ENCODE data around the gene FBXO41.
A peak's percentile ranks its signal among the peaks of the same experiment; 100 is the strongest.

The FBXO41 gene

GRCh38 chr2:73239776-73240175, 44.5 kb downstream of the FBXO41 start:
- DNase-seq: no peak

- DNase-seq: no peak
These were observed 45.3 kb downstream of the FBXO41 start for GRCh38 chr2:73238976-73239375.

DNA sequence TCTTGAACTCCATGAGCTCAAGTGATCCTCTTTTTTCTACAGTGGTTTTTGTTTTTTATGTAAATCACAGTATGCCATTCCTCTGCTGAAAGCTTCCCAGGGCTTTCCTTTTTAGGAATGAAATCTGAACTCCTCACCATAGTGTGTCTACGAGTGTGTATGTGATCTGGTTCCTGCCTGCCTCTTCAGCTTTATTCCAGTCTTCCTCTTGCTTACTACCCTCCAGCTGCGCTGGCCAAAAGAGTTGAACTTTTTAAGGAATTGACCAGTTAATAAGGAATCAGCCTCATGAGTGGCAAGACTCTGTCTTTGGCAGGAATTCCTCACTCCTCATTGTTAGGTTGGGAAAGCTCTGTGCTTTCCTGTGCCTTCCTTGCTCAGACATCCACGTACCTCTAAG, 46.1 kb downstream of the FBXO41 start:
- DNase-seq: no peak

DNA sequence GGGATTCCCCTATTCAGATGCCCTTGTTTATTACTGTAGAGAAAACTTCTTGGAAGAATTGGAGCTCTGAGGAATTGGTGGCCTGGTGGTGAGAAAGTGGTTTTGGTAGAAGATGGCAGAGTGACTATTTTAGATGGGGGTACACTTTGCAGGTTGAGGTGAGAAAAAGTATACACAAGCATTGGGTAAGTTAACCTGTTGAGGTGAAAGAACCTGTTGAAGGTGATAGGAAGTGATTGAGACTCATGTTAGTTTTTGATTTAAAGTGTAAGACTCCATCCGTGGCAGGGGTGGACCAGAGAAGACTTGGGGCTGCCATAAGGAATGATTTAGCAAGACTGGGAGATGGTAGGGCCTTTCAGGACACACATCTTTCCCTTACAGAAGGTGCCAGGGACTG, 47.1 kb downstream of the FBXO41 start:
- no peak for DNase-seq

DNA sequence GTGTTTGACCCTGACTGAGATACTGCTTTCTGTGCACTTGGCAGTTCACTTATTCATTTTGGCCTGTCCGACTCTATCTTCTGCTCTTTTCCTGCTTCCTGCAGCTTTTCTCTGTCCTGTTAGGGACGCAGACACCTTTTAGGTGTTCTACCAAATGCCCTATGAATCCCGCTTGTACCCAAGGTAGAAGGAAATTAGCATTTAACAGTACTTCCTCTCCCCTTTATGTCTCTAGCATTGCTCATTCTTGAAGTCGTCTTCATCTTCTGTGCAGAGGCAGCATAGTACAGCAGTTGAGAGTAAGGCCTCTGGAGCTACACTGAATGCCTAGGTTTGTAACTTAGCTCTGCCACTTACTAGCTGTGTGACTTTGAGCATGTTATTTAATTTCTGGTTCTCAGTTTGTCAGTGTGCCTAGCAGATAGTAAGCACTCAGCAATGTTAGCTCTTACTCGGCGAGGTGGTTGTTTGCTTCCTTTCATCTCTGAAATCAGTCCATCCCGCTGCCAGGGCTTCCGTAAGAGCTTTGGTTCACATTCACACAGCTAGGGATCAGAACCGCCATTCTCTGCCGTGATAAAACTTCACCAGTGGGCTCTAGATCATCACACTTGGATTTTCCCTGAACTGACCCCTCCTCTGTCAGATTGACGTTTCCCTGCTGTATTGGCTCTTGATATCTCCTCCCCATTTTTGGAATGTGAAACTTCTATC, 48.8 kb downstream of the FBXO41 start:
- no peak for DNase-seq

- DNase-seq: peak; percentile 87
These were observed 50.1 kb downstream of the FBXO41 start, which contains the start of gene CCT7 for GRCh38 chr2:73233932-73234832. CCT7 (plus strand) TSS chr2:73234308; CDS start chr2:73234379, 71 bp downstream.

GRCh38 chr2:73233154-73233931, 50.9 kb downstream of the FBXO41 start, which contains the start of gene PRADC1:
PRADC1 (minus strand) TSS chr2:73233239; CDS start chr2:73233160, 79 bp downstream.
- DNase-seq: peak; percentile 91

GRCh38 chr2:73232403-73233153, 51.7 kb downstream of the FBXO41 start:
- no peak for DNase-seq

DNA sequence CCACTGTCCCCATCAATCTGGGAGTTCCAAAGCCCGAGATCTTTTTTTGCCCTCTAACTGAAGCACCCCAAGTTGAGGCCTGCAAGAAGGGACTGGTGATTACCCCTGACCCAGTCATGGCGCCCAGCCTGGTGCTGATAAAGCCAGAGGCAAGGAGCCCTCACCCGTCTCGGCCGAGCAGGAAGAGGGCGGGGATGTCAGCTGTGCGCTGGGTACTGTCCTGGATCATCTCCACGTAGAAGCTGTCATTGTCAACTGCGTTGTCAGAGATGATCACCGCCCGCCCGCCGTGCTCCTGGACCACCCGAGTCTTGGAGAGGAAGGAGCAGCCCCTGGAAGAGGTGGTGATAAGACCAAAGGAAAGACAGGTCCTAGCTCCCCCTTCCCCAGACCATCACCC, 55.6 kb downstream of the FBXO41 start:
- no peak for DNase-seq

DNA sequence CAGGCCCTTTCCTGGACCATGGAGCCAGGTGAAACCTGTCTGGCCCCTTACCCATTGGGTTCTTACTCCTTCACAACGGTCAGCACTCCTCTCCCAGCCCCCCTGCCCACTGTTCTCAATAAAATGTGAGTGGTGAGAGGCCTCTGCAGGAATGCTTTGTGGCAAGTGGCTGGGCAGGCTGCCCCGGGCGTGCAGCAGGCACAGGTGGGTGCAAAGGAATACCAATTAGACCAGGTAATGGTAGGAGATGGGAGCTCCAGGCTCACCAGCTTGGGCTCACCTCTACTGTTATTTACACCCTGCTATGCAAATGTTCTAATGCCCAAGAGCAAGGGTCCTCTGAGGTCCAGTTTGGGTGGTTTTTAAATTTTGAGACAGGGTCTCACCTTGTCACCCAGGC, 57.2 kb downstream of the FBXO41 start:
- no peak for DNase-seq

DNA sequence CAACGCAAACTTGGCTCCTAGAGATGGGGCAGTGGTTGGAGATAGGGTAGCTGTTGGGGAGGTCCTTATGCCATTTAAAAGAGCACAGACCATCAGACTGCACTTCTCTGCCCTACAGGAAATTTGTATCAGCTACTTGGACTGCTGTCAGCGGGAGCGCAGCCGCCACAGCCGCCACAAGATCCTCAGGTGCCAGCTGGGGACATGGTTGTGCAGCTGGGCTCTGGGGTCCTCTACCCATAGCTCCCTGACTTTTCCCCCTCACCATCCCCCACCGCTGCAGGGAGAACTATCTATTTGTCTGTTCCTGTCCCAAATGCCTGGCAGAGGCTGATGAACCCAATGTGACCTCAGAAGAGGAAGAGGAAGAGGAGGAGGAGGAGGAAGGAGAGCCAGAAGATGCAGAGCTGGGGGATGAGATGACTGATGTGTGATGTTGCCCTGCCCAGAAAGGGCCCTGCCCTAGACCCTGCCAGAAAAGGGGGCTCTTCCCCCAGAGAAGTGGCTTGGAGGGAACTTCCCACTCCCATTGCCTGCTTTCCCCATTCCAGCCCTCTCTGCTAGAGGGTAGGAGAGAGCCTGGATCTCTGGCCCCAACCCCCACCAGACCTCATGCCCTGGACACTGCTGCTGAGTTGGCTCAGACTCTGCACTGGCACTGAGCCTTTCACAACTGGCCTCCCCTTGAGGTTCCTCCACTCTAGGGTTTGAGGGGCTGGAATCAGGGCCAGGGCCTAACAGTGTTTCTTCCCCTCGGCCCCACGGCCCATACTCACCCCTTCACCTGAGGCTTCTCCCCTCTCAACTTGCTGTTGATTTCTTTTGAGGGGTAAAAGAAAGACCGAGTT, 58.5 kb downstream of the FBXO41 start:
- DNase-seq: no peak

GRCh38 chr2:73223821-73224220, 60.5 kb downstream of the FBXO41 start:
- DNase-seq: no peak

- no peak for DNase-seq
These were observed 66.0 kb downstream of the FBXO41 start for GRCh38 chr2:73218298-73218697.

DNA sequence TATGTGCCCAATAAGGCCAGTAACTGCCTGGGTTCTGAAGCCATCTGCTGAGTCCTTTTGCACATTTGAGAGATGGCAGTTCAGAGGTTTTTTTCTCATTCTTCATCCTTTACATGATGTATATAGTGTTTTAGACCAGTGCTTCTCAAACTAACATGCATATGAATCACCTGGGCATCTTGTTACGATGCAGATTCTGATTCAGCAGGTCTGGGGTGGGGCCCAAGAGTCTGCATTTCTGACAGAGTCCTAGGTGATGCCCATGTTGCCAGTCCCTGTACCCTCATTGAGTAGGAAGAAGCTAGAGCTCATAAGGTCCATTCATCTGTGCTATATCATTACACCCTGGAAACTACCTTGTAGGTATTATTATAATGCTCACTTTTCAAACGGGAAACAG, 66.5 kb downstream of the FBXO41 start:
- no peak for DNase-seq

DNA sequence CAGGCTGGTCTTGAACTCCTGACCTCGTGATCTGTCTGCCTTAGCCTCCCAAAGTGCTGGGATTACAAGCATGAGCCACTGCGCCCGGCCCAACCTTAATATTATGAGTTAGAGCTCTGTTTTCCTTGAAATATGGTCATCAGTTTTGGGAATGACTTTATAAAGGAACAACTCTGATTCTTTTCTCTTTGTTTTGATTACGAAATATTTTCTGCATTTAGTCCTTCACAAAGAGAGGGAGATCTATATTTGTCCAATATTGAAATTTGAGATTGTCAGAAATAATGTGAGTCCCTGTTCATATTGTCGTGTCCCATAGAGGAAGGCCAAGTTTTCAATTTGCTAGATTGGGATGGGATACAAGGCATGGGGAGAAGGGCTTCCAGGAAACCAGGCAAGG, 67.1 kb downstream of the FBXO41 start:
- no peak for DNase-seq

- DNase-seq: no peak
These were observed 69.0 kb downstream of the FBXO41 start for GRCh38 chr2:73215254-73215653.

DNA sequence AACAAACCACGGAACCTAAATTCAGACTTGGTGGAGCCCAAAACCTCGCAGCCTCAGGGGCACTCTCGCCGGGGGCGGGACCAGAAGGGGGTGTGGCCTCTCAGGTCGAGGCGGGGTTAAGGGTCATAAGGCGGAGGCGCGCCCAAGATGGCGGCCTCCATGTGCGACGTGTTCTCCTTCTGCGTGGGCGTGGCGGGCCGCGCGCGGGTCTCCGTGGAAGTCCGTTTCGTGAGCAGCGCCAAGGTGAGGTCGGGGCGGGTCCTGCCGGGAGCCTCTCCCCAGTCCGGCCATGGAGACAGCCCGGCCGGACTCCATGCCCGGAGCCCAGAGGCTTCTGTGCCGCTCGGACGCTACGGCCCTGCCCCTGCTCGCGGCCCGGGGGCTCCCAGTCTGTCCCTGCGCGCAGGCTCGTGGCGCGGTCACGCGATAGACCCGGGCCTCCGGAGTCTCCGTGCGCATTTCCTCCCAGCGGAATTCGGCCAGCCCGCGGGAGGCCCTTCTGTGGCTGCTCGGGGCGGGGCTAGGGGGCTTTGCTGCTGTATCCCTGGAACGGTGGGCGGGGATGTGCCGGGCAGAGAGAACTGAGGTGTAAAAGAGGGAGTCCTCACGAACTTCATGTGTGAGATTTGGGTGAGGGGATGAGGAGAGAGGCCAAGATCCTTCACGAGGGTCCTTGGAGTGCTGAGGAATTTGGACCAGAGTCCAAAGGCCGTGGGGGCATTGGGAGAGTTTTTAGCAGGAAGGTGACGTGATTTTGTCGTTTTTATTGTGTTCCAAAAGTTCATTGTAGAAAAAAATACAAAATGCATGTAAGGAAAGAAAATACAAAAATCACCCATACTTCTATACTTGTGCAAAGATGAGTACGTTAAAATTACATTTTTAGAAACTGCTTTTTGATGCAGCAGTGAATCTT, 69.9 kb downstream of the FBXO41 start, which contains the start of gene SMYD5:
Gene SMYD5, plus strand, starts transcription at position 126 of the 916 bp plus-strand sequence. Its CDS starts 22 bp downstream, at position 148.
- peak; percentile 94 for DNase-seq

- DNase-seq: peak; percentile 80
These were observed 71.7 kb downstream of the FBXO41 start for GRCh38 chr2:73212448-73213176.

DNA sequence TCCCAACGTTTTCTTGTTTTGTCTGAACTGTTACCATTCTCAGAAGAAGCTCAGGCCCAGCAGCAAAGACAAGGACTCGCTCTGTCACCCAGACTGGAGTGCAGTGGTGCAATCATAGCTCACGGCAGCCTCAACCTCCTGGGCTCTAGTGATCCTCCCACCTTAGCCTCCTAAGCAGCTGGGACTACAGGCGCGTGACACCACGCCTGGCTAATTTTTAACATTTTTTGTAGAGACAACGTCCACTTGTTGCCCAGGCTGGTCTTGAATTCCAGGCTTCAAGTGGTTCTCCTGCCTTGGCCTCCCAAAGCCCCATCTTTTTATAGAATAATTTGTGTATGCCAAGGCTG, 72.2 kb downstream of the FBXO41 start:
- no peak for DNase-seq

- no peak for DNase-seq
These were observed 73.6 kb downstream of the FBXO41 start for GRCh38 chr2:73210696-73211095.
